AG04450 (cell line): ENCODE results near the gene LIPC. TPM values are rescaled to one million over a fixed set of nuclear protein-coding genes. Genes with fewer than 3 reads are reported as not detected.

ENCODE experiments used
- CTCF ChIA-PET: fragments of 300-600, 350-600 bp; formaldehyde crosslinking; extraction: SDS; loops from one replicate; lab custom pipeline; 2022; ENCODE audit warnings: antibody characterized with exemption, inconsistent platforms; lab: Charles Lee
- POLR2A ChIA-PET: fragments of 350-600 bp; formaldehyde crosslinking; extraction: SDS; loops from one replicate; lab custom pipeline; 2021; ENCODE audit warnings: antibody characterized with exemption, inconsistent platforms; lab: Yijun Ruan, JAX
- DNase-seq: peaks from one replicate; pipeline ENCODE4 v3.0.0-alpha.2; 2011; ENCODE audit warnings: low read depth, low spot score
- H3K27ac ChIP-seq: one replicate; pipeline ENCODE4 v1.5.1; 2012; ENCODE audit warnings: low read depth, low read length, control low read depth
- H3K27me3 ChIP-seq: one replicate; pipeline ENCODE4 v1.6.0; 2012; ENCODE audit warnings: low read length; ENCODE audit not compliant: control insufficient read depth, insufficient read depth
- H3K4me3 ChIP-seq: 2 replicates; pipeline ENCODE4 v1.5.1; 2011; ENCODE audit warnings: mild to moderate bottlenecking, low read depth, low read length, control low read depth
- H3K9me3 ChIP-seq: 2 replicates; pipeline ENCODE4 v1.5.1; 2012; ENCODE audit warnings: low read length; ENCODE audit not compliant: control insufficient read depth, insufficient read depth
- polyA plus RNA-seq: library from polyadenylated mRNA; depleted of rRNA; stranded (reverse); fragments of >200 nt; gene quantifications from 2 replicates; pipeline ENCODE4 v1.2.3, GENCODE V29; 2011
- TF ChIP-seq, protein P1 (sequence below): IDR thresholded peaks from 2 replicates; pipeline ENCODE4 v1.5.1; 2011; ENCODE audit warnings: low read depth, low read length, control low read depth, inconsistent platforms

Gene LIPC
- polyA plus RNA-seq, 1 experiment = 0.82 TPM

DNA sequence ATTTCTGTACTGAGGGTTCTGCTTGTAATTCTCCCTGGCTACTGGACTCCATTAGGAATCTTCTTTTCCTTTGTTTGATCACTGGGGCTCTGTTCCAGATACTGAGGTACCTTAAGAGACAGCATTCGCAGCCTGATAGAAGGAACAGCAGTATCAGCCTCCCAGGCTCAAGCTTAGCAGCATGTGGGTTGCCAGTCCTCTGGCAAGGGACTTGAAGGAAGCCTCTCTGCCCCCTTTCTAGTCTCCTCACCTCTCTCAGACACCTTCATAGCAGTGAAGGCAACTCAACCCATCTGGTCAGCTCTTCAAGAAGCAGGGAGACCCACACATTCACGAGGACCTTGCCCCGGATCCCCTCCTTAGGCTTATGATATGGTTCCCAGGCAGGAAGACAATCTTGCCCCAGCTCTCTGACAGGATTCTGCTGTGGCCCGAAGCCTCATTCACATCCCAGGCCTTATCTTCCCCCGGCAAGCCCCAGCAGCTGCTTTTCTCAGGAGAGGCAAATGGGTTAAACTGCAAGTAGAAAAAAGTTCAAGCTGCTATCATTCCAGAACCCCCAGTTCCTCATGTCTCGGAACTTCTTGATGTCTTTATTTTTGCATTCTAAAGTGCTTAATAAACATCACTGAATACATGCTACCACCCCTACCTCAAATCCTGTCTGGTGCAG lies 153.1 kb downstream of the LIPC start:
- H3K27me3 ChIP-seq = no peaks in the 10 kb centered on the region
- H3K27ac ChIP-seq = no peak overlapping the region
- no peak for DNase-seq
- CTCF ChIA-PET = no interaction called here
- H3K9me3 ChIP-seq = no peaks in the 10 kb centered on the region
- H3K4me3 ChIP-seq = no peak overlapping the region
- TF ChIP-seq, protein P1, sequence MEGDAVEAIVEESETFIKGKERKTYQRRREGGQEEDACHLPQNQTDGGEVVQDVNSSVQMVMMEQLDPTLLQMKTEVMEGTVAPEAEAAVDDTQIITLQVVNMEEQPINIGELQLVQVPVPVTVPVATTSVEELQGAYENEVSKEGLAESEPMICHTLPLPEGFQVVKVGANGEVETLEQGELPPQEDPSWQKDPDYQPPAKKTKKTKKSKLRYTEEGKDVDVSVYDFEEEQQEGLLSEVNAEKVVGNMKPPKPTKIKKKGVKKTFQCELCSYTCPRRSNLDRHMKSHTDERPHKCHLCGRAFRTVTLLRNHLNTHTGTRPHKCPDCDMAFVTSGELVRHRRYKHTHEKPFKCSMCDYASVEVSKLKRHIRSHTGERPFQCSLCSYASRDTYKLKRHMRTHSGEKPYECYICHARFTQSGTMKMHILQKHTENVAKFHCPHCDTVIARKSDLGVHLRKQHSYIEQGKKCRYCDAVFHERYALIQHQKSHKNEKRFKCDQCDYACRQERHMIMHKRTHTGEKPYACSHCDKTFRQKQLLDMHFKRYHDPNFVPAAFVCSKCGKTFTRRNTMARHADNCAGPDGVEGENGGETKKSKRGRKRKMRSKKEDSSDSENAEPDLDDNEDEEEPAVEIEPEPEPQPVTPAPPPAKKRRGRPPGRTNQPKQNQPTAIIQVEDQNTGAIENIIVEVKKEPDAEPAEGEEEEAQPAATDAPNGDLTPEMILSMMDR = no peak
- POLR2A ChIA-PET = no interaction called here

GRCh38 chr15:58585693-58586443 lies 154.1 kb downstream of the LIPC start:
- Histone ChIP-seq H3K27me3 (no peaks in the 10 kb centered on the region), H3K9me3 (no peaks in the 10 kb centered on the region), H3K27ac (no peak overlapping the region), H3K4me3 (no peak overlapping the region)
- TF ChIP-seq, protein P1 = no peak
- ChIA-PET CTCF (no interaction called here), POLR2A (no interaction called here)
- no peak for DNase-seq

GRCh38 chr15:58587486-58587885 lies 155.7 kb downstream of the LIPC start:
- H3K27ac ChIP-seq = no peak overlapping the region
- no peaks in the 10 kb centered on the region for H3K9me3 ChIP-seq
- no peak overlapping the region for H3K4me3 ChIP-seq
- TF ChIP-seq, protein P1 = no peak
- H3K27me3 ChIP-seq = no peaks in the 10 kb centered on the region
- CTCF ChIA-PET = no interaction called here
- DNase-seq = no peak
- POLR2A ChIA-PET = no interaction called here

DNA sequence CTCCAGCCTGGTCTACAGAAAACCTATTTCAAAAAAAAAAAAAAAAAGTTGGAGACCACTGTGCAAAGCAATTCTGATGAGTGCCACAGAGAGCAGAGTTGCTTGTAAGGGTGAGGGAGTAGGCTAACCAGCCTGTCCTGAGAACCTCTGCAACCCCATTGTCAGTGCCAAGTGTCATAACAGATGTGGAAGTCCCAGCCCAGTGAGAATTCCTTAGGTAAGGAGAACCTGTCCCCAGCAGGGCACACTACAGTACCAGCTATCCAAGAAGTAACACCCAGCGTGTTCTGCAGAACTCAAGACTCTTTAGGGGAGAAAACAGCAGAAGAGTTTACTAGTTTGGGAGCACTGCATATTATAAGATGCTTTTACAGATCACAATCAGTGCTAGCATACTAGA lies 156.3 kb downstream of the LIPC start:
- H3K27ac ChIP-seq = no peak overlapping the region
- no peaks in the 10 kb centered on the region for H3K9me3 ChIP-seq
- H3K27me3 ChIP-seq = no peaks in the 10 kb centered on the region
- CTCF ChIA-PET = interaction anchor here (1.4 kb wide), 1 partner anchor 318 kb away, joined by 3 read pairs; no protein-coding TSS in a partner anchor
- H3K4me3 ChIP-seq = no peak overlapping the region
- TF ChIP-seq, protein P1 = no peak
- POLR2A ChIA-PET = interaction anchor here (0.7 kb wide), 1 partner anchor 91 kb away, joined by 4 read pairs; no protein-coding TSS in a partner anchor
- DNase-seq = no peak

DNA sequence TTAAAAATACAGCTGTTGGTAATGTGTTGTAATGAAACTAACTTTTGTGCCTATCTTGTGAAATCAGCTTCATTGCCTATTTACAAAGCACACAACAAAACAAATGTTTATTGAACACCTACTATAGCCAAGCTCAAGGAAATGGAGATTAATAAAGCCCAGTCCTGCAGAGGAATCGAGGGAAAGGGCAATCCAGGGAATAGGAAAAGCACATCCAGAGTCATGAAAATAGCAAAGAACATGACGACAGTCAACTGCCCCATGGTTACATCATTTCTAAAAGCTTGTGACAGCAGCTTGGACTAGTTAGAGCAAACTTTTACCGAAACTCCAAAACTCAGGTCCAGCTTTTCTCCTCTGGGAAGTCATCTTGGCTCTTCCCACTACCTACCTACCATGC lies 157.3 kb downstream of the LIPC start:
- H3K27ac ChIP-seq = no peak overlapping the region
- ChIA-PET CTCF (interaction anchor here (1.4 kb wide), 1 partner anchor 319 kb away, joined by 3 read pairs; no protein-coding TSS in a partner anchor), POLR2A (no interaction called here)
- TF ChIP-seq, protein P1 = no peak
- H3K27me3 ChIP-seq = no peaks in the 10 kb centered on the region
- no peaks in the 10 kb centered on the region for H3K9me3 ChIP-seq
- no peak for DNase-seq
- H3K4me3 ChIP-seq = no peak overlapping the region
